Measurements from ENCODE around the gene GATAD2A.

GRCh38 chr19:19510432-19510831 is 105.0 kb downstream of the GATAD2A start:
- TF ChIP-seq CTCF (conservative IDR thresholded peaks at IDR 0.05 in 1 of 2, IDR thresholded peaks at IDR 0.05 in 1 of 2; ENCODE audit: low read depth in 1 of 2, low read length in 2 of 2) (no peak), EZH2 (IDR thresholded peaks at IDR 0.05; ENCODE audit: low read length, missing control alignments) (no peak)

Measured in fibroblast of lung (primary cell).